Chondrocyte (in vitro differentiated cells): ENCODE measurements around the gene EIF2D. TPM values are rescaled to one million over a fixed set of nuclear protein-coding genes. Genes with fewer than 3 reads are reported as not detected.

Experiments used
- DNase-seq: peaks from one replicate; pipeline ENCODE4 v3.0.0; 2021; ENCODE audit warnings: mixed read lengths, low spot score
- H3K27ac Mint-ChIP-seq: one replicate; pipeline ENCODE4 v1.8.0; 2021; ENCODE audit warnings: mild to moderate bottlenecking, moderate library complexity, mixed read lengths; ENCODE audit not compliant: unreplicated experiment
- H3K27me3 Mint-ChIP-seq: 2 replicates; pipeline ENCODE4 v1.8.0; 2021; ENCODE audit warnings: low read depth, mixed read lengths
- H3K36me3 Mint-ChIP-seq: 2 replicates; pipeline ENCODE4 v1.8.0; 2021; ENCODE audit warnings: low read depth, mixed read lengths
- H3K4me1 Mint-ChIP-seq: 2 replicates; pipeline ENCODE4 v1.8.0; 2021; ENCODE audit warnings: low read depth, mild to moderate bottlenecking, mixed read lengths
- H3K4me3 Mint-ChIP-seq: one replicate; pipeline ENCODE4 v1.8.0; 2021; ENCODE audit warnings: mild to moderate bottlenecking, moderate library complexity, mixed read lengths; ENCODE audit not compliant: unreplicated experiment
- H3K9me3 Mint-ChIP-seq: 2 replicates; pipeline ENCODE4 v1.8.0; 2021; ENCODE audit warnings: low read depth, mixed read lengths
- CTCF ChIP-seq: fragments of 200-600 bp; sonication (generic); IDR thresholded peaks from 2 replicates; pipeline ENCODE4 v1.5.0; 2021; ENCODE audit warnings: antibody characterized with exemption, mild to moderate bottlenecking, moderate library complexity
- long read RNA-seq: library from polyadenylated mRNA; stranded (forward); transcript quantifications from one replicate; pipeline ENCODE4 v2.0.0, GENCODE V29; 2021
- total RNA-seq: library from RNA; stranded (reverse); gene quantifications from 3 replicates; pipeline ENCODE4 v1.2.1, GENCODE V29; 2021

EIF2D gene
- total RNA-seq: 33.9 to 50.5 TPM (median 34.7 TPM) in 3 replicates
- long read RNA-seq, transcript EIF2D-201 (15 exons, 2,005 nt): major isoform, 34 of 51 reads
- long read RNA-seq, partial matches to known transcripts: 7 of 51 reads
- long read RNA-seq, other reads (novel, unspliced or antisense): 10 of 51 reads

- Mint-ChIP-seq H3K36me3 (peaks cover 5% of the 10 kb centered on the region), H3K9me3 (no peaks in the 10 kb centered on the region), H3K4me1 (peaks cover 14% of the 10 kb centered on the region), H3K4me3 (peak within 1 kb of the TSS; percentile 93), H3K27me3 (peaks cover 6% of the 10 kb centered on the region), H3K27ac (peak within 1 kb of the TSS; percentile 99)
- peak; percentile 91 for TF ChIP-seq CTCF
- peak; percentile 95 for DNase-seq
These were observed at the start of gene EIF2D for GRCh38 chr1:206612129-206612876. EIF2D (minus strand) TSS chr1:206612465; CDS start chr1:206612342, 123 bp downstream.

- no peaks in the 10 kb centered on the region for H3K36me3 Mint-ChIP-seq
- H3K9me3 Mint-ChIP-seq: no peaks in the 10 kb centered on the region
- no peak overlapping the region for H3K4me3 Mint-ChIP-seq
- DNase-seq: no peak
- peaks cover 56% of the 10 kb centered on the region for H3K27me3 Mint-ChIP-seq
- TF ChIP-seq CTCF: no peak
- peaks cover 3% of the 10 kb centered on the region for H3K4me1 Mint-ChIP-seq
- H3K27ac Mint-ChIP-seq: no peak overlapping the region
These were observed 49.0 kb upstream of the EIF2D start for GRCh38 chr1:206661161-206661820.

- peaks cover 45% of the 10 kb centered on the region for H3K27me3 Mint-ChIP-seq
These were observed 47.9 kb upstream of the EIF2D start for GRCh38 chr1:206660136-206660535.

GRCh38 chr1:206658981-206659273 lies 46.7 kb upstream of the EIF2D start:
- H3K4me3 Mint-ChIP-seq: no peak overlapping the region
- H3K27me3 Mint-ChIP-seq: peaks cover 37% of the 10 kb centered on the region
- no peaks in the 10 kb centered on the region for H3K9me3 Mint-ChIP-seq
- H3K27ac Mint-ChIP-seq: no peak overlapping the region
- no peak for TF ChIP-seq CTCF
- H3K4me1 Mint-ChIP-seq: peaks cover 12% of the 10 kb centered on the region
- DNase-seq: no peak
- H3K36me3 Mint-ChIP-seq: no peaks in the 10 kb centered on the region

More at GRCh38 chr1:206660136-206660535, 47.9 kb upstream of the EIF2D start:
- no peak for TF ChIP-seq CTCF
- Mint-ChIP-seq H3K9me3 (no peaks in the 10 kb centered on the region), H3K4me1 (peaks cover 8% of the 10 kb centered on the region), H3K36me3 (no peaks in the 10 kb centered on the region), H3K4me3 (no peak overlapping the region), H3K27ac (peak overlapping the region; percentile 36)
- no peak for DNase-seq

GRCh38 chr1:206658264-206658980 lies 46.2 kb upstream of the EIF2D start:
- Mint-ChIP-seq H3K27me3 (peaks cover 34% of the 10 kb centered on the region), H3K9me3 (no peaks in the 10 kb centered on the region), H3K27ac (no peak overlapping the region)

More at GRCh38 chr1:206658264-206658980, 46.2 kb upstream of the EIF2D start:
- peak; percentile 77 for TF ChIP-seq CTCF
- no peaks in the 10 kb centered on the region for H3K36me3 Mint-ChIP-seq
- no peak for DNase-seq
- no peak overlapping the region for H3K4me3 Mint-ChIP-seq
- peaks cover 13% of the 10 kb centered on the region for H3K4me1 Mint-ChIP-seq
